GM12892 (cell line): ENCODE results near the gene DNAH6.

ENCODE experiments used
- POLR2A ChIP-seq: IDR thresholded peaks from 2 replicates; pipeline ENCODE4 v1.6.1; 2011; ENCODE audit warnings: low read depth, low read length, control low read depth
- POLR2AphosphoS5 ChIP-seq: IDR thresholded peaks from 2 replicates; pipeline ENCODE4 v1.6.1; 2011; ENCODE audit warnings: low read depth, low read length, control low read depth
- TAF1 ChIP-seq: IDR thresholded peaks from 2 replicates; pipeline ENCODE4 v1.6.1; 2011; ENCODE audit warnings: low read depth, mild to moderate bottlenecking, control low read depth, low read length, borderline replicate concordance

- no peak for TF ChIP-seq POLR2A
- no peak for TF ChIP-seq POLR2AphosphoS5
- TF ChIP-seq TAF1 = no peak
Measured at GRCh38 chr2:84854850-84855249, 338.6 kb downstream of the DNAH6 start.
